ENCODE measurements around the gene MYO15B.

Gene MYO15B

GRCh38 chr17:75672011-75672410 lies 84.4 kb downstream of the MYO15B start:
- no peak for DNase-seq

GRCh38 chr17:75673487-75673886 lies 85.9 kb downstream of the MYO15B start:
- DNase-seq, result no peak

Data from suppressor macrophage treated with lipopolysaccharide for 4 hours (primary cell).